Thyroid gland (tissue), 4 donors: ENCODE measurements around the gene CRB3. TPM values are rescaled to one million over a fixed set of nuclear protein-coding genes. Genes with fewer than 3 reads are reported as not detected.
"Not testable (repeated sequence)": the region's sequence is repeated elsewhere in the genome, so short reads cannot be mapped to it uniquely, and the experiment has no call there.

Experiments used
- DNase-seq, 2 donors: peaks; one replicate each; pipeline ENCODE4 v3.0.0-alpha.2; 2019
- H3K27ac ChIP-seq, 3 donors: fragments of 200-600 bp; sonication (generic); 1 replicate in 2 of 3; 2 replicates in 1 of 3; pipeline ENCODE4 v1.5.1; 2016 to 2019; ENCODE audit warnings: mild to moderate bottlenecking in 1 of 3, moderate library complexity in 1 of 3
- H3K27me3 ChIP-seq: fragments of 200-600 bp; sonication (generic); one replicate; pipeline ENCODE4 v1.5.1; 2019
- H3K36me3 ChIP-seq, 2 donors: fragments of 200-600 bp; sonication (generic); one replicate each; pipeline ENCODE4 v1.5.1; 2016 to 2019
- H3K4me1 ChIP-seq, 2 donors: fragments of 200-600 bp; sonication (generic); one replicate each; pipeline ENCODE4 v1.5.1; 2017 to 2019
- H3K4me3 ChIP-seq, 3 donors: fragments of 200-600 bp; sonication (generic); replicated peaks in 1 of 3; 1 replicate in 2 of 3; 2 replicates in 1 of 3; pipeline ENCODE4 v1.5.1; 2016; ENCODE audit warnings: mild to moderate bottlenecking in 1 of 3
- H3K9me3 ChIP-seq: fragments of 200-600 bp; sonication (generic); one replicate; pipeline ENCODE4 v1.5.1; 2017
- CTCF ChIP-seq, 6 experiments: fragments of 200-600 bp in 3 of 6; fragments of 450-650 bp in 3 of 6; sonication (generic) in 3 of 6; IDR thresholded peaks; one replicate each; pipeline ENCODE4 v1.5.1; 2016 to 2019; ENCODE audit warnings: antibody characterized with exemption in 6 of 6, mild to moderate bottlenecking in 2 of 6, inconsistent platforms in 1 of 6, moderate library complexity in 1 of 6
- POLR2A ChIP-seq, 2 donors: fragments of 450-650 bp; IDR thresholded peaks; one replicate each; pipeline ENCODE4 v1.6.1; 2017; ENCODE audit warnings: antibody characterized with exemption in 2 of 2, mild to moderate bottlenecking in 2 of 2, moderate library complexity in 1 of 2
- WGBS, 2 donors: methylation state at CpG; one replicate each; pipeline ENCODE4 v1.1.5; 2017; 5-methylcytosine and 5-hydroxymethylcytosine counted together
- intact Hi-C: fragments of 100-400 bp; cut with DNase I; formaldehyde crosslinking; loops from one replicate; pipeline ENCODE4 v1.15.1; 2023
- total RNA-seq, 4 donors: library from RNA; depleted of rRNA; stranded (reverse); fragments of >200 nt; gene quantifications; one replicate each; pipeline ENCODE4 v1.2.3, GENCODE V29; 2016

The CRB3 gene
- total RNA-seq, 4 donors from 2014 or later, result 21.0 to 65.2 (median 45.3) TPM

- Histone ChIP-seq H3K4me3 (no peak overlapping the region), H3K27ac (no peak overlapping the region), H3K27me3 (peaks cover 19% of the 10 kb centered on the region), H3K9me3 (no peaks in the 10 kb centered on the region), H3K4me1 (peaks cover 7 to 10% of the 10 kb centered on the region in 2 donors), H3K36me3 (no peaks in the 10 kb centered on the region)
- WGBS, 2 donors, result 44 to 48% methylated on average over 16 to 18 of the region's 24 CpGs
- no peak for TF ChIP-seq CTCF (IDR thresholded peaks at IDR 0.05)
- no peak for TF ChIP-seq POLR2A (IDR thresholded peaks at IDR 0.05)
- intact Hi-C loops, result no loop called here
- no peak for DNase-seq
These were observed 37.0 kb downstream of the CRB3 start for GRCh38 chr19:6500837-6501739.

- intact Hi-C loops, result no loop called here
- H3K27ac ChIP-seq, result no peak within 1 kb of the TSS
- 5% methylated on average over 9 of the region's 71 CpGs; no CpG with 5 or more reads in 1 of the 2 donors for WGBS, 2 donors
These were observed 37.9 kb downstream of the CRB3 start, which contains the start of gene TUBB4A for GRCh38 chr19:6501740-6502648. Gene TUBB4A, minus strand, starts transcription at chr19:6502309. Its CDS starts 97 bp downstream, at chr19:6502212.

DNA sequence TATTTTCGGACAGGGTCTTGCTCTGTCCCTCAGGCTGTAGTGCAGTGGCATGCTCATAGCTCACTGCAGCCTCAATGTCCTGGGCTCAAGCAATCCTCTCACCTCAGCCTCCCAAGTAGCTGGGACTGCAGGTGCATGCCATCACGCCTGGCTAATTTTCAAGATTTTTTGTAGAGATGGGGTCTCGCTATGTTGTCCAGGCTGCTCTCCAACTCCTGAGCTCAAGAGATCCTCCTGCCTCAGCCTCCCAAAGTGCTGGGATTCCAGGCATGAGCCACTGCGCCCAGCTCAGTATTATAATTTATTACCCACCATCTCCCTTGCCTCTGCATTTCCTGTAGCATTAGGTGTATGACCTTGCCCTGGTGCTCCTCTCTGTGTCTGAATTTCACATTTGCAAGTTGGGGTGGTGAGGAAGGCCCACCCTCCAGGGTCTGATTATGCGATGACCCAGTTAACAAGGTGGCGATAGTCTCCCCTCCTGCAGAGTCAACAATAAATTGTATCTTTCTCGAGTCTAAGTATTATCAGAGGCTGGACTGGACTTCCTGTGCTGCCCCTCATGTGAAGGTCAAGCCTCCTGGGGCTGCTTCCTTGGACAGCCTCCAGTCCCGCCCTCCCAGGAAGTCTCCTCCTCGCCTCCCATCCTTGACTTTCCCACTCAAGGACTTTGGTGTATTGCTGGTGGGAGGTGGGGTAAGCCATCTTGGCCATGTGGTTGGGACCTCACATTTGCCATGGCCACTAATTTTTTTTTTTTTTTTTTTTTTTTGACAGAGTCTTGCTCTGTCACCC is 39.5 kb downstream of the CRB3 start:
- intact Hi-C loops, result no loop called here
- Histone ChIP-seq H3K9me3 (no peaks in the 10 kb centered on the region), H3K4me1 (peaks cover 7 to 10% of the 10 kb centered on the region in 2 donors), H3K36me3 (no peaks in the 10 kb centered on the region), H3K27ac (no peak overlapping the region), H3K4me3 (no peak overlapping the region), H3K27me3 (peaks cover 19% of the 10 kb centered on the region)
- 77 to 83% methylated on average over 9 of the region's 9 CpGs for WGBS, 2 donors
- TF ChIP-seq POLR2A (IDR thresholded peaks at IDR 0.05) (no peak), CTCF (IDR thresholded peaks at IDR 0.05) (no peak)
- DNase-seq, result no peak

More at GRCh38 chr19:6501740-6502648, 37.9 kb downstream of the CRB3 start, which contains the start of gene TUBB4A:
- no peaks in the 10 kb centered on the region for H3K36me3 ChIP-seq
- no peaks in the 10 kb centered on the region for H3K9me3 ChIP-seq
- peaks cover 7 to 10% of the 10 kb centered on the region in 2 donors for H3K4me1 ChIP-seq
- no peak within 1 kb of the TSS for H3K4me3 ChIP-seq
- H3K27me3 ChIP-seq, result peaks cover 19% of the 10 kb centered on the region
- TF ChIP-seq CTCF (IDR thresholded peaks at IDR 0.05) (no peak), POLR2A (IDR thresholded peaks at IDR 0.05) (no peak)
- no peak for DNase-seq

DNA sequence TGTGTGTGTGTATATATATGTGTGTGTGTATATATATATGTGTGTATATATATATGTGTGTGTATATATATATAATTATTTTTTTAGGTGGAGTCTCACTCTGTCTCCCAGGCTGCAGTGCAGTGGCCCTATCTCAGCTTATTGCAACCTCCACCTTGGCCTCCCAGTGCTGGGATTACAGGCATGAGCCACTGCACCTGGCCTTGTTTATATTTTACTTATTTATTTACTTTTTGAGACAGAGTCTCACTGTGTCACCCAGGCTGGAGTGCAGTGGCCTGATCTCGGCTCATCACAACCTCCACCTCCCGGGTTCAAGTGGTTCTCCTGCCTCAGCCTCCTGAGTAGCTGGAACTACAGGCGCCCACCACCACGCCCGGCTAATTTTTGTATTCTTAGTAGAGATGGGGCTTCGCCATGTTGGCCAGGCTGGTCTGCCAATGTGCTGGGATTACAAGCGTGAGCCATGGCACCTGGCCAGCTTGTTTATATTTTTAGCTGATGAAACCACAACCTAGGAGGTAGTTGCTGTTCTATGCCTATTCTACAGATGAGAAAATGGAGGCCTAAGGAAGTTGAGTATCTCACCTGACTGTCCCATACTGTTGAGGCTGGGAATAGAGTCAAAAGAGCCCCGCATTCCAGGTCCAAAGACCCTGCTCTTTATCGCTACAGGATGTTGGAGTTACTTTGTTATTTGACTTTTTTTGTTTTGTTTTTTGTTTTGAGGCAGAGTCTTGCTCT is 44.1 kb downstream of the CRB3 start:
- H3K4me3 ChIP-seq, H3K4me1 ChIP-seq, intact Hi-C loops, H3K27ac ChIP-seq, DNase-seq, H3K9me3 ChIP-seq, H3K27me3 ChIP-seq, H3K36me3 ChIP-seq: not testable (repeated sequence)
- WGBS, 2 donors, result 81 to 86% methylated on average over 9 of the region's 9 CpGs
